Mesenteric fat pad (tissue), 1 donor: ENCODE measurements around the gene TMPRSS6. TPM values are rescaled to one million over a fixed set of nuclear protein-coding genes. Genes with fewer than 3 reads are reported as not detected.

Experiments used
- DNase-seq: peaks from one replicate; pipeline ENCODE4 v3.0.0-alpha.2; 2020; ENCODE audit warnings: low spot score
- total RNA-seq: library from RNA; stranded (reverse); fragmentation: NEBNext Ultra II Directional; extraction: Animal tissue kit (Norgen Biotek cat#: 25700); gene quantifications from one replicate; pipeline ENCODE4 v1.2.1, GENCODE V29; 2021
- donor health status: DM: yes; HTN: yes; CAD: no.

Gene TMPRSS6
- total RNA-seq, 1 donor from 2014 or later, result not detected

DNA sequence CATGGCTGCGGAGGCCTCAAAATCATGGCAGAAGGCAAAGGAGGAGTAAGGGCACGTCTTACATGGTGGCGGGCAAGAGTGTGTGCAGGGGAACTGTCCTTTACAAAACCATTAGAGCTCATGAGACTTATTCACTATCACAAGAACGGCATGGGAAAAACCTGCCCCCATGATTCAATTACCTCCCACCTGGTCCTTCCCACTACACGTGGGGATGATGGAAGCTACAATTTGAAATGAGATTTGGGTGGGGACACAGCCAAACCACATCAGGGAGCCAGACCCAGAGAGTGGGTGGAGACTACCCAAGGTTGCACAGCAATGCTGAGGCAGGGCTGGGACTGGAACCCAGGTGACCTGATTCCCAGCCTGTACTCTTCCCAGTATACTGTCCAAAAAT is 8.6 kb upstream of the TMPRSS6 start:
- DNase-seq, result no peak

DNA sequence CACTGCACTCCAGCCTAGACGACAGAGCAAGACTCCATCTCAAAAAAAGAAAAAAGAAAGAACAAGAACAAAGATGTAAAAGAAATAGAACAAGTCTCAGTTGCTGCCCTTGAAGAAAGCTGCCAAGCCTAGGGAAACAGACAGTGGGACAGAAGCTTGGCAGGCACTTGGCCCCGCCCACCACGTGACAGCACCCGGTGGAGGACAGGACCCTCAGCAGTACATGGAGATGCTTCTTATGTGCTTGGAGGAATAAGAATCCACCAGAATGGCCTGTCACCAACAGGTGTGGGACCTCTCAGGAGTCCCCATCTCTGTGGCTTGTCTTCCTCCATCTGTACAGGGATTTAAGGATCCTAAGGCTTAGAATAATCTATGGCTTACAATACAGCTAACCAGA is 7.6 kb upstream of the TMPRSS6 start:
- DNase-seq, result no peak

DNA sequence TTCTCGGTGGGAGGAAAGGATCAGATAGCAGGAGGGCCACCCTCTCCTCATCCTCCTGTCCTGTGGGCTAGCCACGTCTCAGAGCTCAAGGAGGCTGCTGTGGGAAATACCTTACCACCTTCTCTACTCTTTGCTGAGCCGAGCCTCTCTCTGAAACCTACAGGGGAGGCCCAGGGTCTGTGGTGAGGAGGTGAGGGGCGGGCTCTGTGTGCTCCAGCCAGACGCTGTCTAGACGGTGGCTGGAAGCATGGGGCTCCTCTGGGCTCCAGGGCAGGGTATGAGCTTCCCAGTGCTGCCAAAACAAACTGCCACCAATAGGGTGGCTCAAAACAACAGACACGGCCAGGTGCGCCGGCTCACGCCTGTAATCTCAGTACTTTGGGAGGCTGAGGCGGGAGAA is 5.5 kb upstream of the TMPRSS6 start:
- DNase-seq, result no peak

DNA sequence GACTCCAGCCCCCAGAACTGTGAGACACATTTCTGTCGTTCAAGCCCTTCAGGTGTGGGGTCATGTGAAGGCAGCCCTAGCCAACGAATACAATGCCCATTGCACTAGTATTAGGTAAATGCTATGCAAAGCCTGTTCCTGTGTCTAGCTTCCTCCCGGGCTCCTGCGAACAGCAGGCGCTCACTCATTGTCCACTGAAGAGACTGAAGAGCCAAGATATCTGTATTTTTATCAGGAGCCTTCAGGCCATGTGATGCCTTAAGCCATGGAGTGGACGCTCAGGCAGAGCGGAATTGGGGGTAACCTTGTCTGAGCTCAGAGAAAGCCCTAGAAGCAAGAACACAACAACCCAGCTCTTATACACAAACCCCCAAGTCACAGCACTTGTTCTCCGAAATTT is 4.2 kb upstream of the TMPRSS6 start:
- DNase-seq, result no peak

DNA sequence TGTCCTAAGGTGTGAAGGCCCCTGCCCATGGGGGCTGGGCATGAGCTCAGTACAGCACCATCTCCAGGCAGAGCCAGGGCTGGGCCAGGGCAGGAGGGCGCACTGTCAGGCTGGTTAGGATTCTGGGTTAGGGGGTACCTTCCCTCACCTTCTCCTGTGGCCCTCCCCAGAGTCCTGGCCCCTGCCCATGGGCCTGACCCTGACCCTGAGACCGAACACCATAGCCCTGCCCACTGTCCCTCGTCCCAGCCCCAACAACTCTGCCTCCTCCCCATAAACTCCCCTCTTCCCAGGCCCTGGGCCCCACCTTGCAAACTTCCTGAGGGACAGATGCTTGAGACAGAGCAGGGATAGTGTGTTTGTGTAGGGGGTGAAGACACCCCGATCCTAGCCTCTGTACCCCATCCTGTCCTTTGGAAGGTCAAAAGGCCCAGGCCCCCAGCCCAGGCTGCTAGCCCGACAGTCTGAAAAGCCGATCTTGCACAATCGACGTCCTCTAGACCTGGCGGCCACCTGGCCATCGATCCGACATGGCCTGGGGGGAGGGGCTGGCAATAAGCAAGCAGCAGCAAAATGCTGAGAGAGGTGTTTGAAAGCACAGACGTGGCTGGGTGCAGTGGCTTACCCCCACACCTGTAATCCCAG is 2.7 kb upstream of the TMPRSS6 start:
- DNase-seq, result no peak

DNA sequence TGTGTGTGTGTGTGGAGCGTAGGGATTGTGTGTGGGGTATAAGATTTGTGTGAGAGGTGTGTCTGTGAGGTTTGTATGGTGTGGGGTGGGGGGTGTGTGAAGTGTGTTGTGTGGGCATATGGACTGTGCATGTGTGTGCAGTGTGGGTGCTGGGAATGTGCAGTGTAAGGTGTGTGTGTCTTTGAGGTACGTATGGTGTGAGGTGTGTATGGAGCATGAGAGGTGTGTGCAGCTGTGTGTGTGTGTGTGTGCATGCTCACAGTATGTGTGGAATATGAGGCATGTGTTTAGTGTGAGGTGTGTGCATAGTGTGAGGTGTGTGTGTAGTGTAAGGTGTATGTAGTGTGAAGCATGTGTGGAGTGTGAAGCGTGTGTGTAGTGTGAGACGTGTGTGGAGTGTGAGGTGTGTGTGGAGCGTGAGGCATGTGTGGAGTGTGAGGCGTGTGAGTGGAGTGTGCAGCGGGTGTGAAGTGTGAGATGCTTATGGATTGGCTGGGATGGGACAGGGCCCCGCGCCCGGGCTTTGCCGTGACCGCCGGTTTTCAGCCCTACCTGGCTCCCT is 1.7 kb upstream of the TMPRSS6 start:
- DNase-seq, result no peak

DNA sequence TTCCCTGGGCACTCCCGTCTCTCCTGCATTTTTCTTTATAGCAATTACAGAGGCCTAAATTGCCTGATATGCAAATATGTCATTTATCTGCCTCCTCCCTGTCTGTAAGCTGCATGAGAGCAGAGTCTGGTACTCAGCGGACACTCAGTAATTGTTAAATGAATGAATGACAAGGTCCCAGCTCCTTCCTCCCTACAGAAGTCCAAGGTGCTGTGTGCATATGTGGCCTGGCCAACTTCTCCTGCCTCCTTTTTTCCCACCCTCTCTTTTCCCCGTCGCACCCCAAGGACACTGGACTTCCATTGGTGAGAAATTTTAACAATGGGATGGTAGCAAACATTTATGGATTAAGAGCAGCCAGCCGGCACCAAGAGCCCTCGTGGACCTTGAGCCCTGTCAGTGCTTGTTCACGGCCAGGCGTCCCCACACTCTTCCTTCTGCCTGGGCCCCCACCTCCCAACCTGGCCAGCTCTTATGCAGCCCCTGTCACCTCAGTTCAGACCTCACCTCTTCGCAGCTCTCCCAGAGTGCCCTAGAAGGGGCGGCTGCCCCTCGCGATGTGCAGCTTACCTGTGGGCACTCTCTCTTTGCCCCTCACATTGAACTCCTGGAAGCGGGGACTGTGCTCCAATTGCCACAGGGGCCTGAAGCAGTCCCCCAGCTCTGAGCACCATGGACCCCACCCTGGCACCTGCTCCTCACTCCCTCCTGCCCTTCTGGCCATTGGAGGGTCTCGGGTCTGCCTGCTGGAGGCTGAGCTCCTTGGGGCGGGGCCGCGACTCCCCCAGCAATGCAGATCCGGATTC is 1.5 kb downstream of the TMPRSS6 start:
- DNase-seq, result no peak

DNA sequence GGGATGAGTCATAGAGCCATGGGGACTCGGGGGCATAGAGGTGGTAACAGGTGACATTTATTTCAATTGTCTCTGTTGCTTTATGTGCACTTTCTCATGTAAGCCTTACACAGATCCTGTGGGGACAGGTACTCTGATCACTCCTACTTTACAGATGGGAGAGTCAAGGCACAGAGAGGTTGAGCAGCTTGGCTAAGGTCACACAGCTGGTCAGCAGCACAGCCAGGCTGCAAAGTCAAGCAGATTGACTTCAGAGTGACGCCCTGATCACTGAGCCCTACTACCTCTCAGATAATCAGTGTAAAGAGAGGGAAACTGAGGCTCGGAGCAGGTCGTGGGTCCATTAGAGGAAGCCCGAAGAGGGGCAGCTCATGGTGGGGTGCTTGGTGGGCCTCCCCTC is 3.5 kb downstream of the TMPRSS6 start:
- no peak for DNase-seq

DNA sequence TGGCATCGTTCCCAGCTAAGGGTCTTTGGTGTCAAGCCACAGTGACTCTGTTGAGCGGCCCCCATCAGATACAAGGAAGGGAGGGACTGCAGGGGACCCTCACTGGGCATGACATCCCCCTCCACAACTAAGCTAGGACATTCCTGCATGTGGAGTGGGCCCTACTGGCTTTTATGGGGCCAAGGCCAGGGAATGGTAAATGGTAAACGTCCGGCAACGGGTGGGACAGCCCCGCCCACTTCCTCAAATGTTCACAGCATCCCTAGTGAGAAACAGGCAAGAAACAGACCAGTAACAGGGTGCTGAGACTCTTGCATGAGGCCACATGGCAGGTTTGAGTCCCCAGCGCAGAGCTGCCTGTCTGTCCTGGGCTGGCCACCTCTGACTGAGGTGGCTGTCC is 4.4 kb downstream of the TMPRSS6 start:
- DNase-seq, result no peak

DNA sequence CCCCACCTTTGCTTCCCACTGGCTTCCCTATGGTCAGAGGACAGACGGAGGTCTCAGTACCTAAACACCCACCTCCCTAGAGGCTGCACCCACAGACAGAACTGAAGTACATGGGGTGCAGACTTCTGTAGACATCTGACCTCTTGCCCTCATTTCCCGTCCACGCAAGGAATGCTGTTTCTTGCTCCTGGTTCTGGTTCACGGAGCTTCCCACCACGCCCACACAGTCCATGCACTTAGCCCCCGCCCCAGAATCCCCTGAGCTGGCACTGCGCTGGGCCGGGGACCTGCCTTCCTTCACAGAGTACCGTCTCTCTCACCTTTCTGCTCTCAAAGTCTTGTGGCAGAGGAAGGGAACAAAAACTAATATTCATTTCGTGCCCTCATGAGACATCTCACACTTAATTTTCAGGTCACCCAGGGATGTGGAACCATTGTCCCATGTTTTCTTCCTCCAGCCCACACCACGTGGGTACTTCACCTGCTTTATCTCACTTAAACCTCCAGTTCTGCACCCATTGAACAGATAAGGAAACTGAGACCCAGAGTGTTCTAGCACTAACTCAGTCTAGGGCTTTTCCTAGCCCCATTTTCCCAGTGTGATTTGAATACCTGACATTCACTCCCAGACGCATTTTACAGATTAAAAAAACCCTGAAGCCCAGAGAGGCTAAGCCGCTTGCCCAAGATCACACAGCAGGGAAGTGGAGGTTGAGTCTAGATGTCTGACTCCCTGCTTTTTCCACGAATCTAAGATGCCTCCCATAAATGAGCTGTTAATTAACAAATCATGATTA is 5.7 kb downstream of the TMPRSS6 start:
- no peak for DNase-seq

DNA sequence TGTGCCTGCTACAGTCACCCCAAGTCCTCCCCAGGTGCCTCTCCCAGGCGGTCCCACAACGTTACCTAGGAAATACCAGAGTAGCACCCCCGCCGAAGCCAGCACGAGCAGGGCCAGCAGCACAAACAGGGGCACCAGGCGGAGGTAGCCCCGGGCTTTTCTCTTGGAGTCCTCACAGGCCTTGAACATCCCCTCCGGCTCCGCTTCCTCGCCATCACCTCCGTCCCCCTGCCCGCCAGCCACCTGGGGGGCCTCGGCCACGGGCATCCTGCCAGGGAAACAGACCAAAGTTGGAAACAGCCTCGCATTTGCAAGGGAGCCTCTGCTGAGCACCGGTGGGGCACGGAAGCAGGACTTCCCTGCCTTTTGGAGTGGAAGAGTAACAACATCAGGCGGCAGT is 6.4 kb downstream of the TMPRSS6 start:
- no peak for DNase-seq

DNA sequence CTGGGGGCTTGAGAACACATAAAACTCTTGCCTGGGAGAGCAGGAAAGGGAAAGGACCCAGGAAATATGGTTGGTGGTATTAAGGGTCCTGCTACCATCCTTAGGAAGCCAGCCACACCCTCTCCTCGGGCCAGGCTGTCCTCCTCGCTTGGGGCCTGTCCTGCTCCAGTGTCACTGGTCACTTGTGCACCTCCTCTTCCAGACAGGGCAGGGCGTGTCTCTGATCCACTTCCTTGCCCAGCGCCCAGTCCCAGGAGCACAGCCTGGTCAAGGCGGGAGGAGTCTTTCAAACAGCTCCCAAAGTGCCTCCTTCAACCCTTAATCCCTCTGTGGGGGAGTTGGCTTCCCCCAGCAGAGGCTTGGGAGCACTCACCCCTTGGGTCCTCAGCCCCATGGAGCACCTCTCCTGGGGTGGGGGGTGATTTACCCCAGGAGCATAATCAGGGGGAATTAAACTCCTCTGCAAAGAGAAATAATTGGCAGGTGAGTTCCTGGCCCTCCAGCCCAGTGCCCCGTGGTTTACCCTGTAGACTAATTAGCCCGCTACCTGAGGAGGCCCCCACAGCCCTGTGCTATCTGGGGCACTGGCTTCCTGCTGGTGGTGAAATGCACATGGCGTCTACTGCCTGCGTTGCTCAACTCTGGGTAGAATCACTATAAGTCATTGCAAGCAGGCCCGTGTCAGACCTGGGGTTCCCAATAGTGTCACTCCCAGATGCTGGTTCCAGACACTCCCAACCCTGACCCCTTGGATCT is 8.0 kb downstream of the TMPRSS6 start:
- DNase-seq, result no peak

DNA sequence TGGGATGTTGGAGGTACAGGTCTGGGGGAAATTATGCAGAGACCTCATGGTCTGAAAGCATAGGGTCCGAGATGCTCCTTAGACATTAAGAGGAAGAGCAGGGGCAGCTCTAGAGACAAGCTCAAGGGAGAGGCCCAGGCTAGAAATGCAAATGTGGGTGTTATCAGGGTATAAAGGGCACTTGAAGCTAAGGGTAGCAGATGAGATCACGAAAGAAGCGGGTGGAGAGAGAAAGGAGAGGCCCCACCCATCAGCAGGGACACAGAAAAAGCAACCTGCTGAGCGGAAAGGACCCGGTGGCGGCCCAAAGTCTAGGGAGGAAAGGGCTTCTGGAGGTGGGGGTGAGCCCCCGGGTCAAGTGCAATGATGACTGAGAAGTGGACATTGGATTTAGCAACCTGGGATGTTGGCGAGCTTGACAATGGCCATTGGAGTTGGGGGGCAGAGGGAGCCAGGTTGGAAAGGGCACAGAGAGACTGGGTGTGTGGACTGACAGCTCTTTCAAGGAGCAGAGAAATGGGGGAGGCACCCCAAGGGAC is 8.9 kb downstream of the TMPRSS6 start:
- DNase-seq, result no peak

DNA sequence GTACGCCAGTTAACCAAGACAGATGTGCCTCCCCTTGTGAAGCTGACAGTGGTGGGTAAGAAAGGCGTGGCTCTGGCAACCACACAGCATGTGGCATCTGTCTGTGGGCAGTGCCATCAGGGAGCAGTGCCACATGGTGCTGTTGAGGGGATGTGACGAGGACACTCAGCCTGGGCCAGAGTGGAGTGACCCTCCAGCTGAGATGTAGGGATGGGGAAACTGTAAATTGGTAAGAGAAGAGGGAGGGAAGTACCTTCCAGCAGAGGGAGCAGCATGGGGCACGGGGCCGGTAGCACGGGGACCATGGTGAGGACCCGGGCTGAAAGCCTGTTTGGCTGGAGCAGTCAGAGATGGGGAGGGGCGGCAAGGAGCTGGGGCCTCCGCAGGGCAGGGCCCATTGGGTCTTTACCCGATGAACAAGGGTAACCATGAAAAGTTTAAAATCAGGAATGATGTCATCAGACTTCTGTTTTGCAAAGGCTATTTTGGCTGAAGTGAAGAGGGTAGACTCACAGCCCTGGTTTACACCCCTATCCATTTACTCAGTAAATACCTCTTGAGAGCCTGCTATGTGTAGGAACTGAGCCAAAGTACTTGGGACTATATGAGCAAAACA is 10.4 kb downstream of the TMPRSS6 start:
- DNase-seq, result no peak

DNA sequence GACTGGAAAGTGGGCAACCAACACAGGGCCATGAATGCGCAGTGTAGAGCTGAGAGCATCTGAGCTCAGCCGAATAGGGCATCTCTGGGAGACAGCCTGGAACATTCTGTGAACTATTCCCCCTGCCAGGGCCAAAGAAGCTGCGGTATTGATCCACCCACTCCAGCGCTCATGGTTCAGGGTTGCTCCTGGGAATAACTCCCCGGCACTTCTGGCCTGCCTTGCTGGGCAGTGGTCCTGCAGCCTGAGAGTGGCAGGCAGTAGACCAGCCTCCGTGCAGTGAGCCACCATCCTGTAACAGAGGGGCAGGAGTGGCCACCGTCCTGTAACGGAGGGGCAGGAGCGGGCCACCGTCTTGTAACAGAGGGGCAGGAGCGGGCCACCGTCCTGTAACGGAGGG is 12.2 kb downstream of the TMPRSS6 start:
- no peak for DNase-seq

DNA sequence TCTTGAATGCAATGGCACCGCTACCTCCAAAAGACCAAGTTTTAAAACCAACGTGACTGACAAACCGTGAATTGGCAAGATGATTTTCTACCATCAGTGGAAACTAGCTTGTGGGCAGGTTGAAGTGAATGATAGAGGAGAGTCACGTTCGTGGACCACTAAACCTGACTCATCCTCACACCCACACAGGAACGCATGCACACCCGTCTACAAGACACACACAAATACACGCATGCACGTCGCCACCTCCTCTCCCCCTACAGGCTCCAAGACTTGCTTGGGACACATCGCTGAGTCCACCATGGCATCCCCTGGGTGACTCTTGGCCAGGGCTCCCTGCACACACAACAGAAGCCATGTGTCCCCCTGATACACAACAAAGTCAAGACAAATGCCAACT is 14.4 kb downstream of the TMPRSS6 start:
- no peak for DNase-seq

DNA sequence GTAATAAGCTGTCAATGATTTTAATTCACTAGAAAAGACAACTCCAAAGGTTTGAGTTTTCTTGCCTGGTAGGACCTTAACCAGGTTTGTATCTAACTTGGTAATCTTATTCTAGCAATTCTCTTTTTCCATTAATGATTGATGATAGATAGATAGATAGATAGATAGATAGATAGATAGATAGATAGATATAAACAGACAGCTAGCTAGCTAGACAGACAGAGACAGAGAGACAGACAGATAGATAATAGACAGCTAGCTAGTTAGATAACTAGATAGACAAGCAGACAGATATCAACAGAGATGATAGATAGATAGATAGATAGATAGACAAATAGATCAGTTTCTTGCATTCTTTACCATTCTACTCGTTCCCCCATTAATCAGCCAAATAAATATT is 15.3 kb downstream of the TMPRSS6 start:
- no peak for DNase-seq

DNA sequence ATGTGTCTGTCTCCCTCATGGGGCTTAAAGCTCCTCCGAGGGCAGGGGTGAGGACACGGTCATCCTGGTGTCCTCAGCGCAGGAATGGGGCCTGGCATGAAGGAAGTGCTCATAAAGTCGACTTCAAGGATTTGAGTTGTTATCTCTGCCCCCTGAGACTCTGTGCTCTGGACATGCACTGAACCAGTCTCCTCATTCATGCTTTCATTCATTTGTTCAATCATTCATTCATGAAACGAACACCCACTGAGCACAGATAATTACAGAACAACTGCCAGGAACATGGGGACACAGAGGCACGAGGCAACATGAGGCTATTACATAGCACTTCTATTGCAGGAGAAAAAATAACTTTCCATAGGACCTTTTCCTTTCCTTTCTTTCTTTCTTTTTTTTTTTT is 16.5 kb downstream of the TMPRSS6 start:
- DNase-seq, result no peak

DNA sequence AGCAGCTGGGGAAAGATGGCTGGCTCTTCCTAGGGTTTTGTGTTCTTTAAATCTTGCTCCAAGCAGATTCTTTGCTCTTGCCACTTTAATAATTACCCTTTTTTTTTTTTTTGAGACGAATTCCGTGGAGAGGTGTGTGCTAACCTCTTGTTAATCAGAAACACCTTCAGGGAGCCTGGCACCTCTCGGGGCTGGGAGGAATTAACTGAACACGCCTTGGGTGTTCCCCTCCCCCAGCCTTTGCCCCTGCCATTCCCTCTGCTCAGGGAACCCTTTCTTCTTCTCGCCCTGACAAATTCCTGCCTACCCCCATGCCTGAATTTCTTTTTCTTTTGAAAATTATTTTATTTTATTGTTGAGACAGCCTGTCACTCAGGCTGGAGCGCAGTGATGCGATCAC is 17.5 kb downstream of the TMPRSS6 start:
- DNase-seq, result no peak

DNA sequence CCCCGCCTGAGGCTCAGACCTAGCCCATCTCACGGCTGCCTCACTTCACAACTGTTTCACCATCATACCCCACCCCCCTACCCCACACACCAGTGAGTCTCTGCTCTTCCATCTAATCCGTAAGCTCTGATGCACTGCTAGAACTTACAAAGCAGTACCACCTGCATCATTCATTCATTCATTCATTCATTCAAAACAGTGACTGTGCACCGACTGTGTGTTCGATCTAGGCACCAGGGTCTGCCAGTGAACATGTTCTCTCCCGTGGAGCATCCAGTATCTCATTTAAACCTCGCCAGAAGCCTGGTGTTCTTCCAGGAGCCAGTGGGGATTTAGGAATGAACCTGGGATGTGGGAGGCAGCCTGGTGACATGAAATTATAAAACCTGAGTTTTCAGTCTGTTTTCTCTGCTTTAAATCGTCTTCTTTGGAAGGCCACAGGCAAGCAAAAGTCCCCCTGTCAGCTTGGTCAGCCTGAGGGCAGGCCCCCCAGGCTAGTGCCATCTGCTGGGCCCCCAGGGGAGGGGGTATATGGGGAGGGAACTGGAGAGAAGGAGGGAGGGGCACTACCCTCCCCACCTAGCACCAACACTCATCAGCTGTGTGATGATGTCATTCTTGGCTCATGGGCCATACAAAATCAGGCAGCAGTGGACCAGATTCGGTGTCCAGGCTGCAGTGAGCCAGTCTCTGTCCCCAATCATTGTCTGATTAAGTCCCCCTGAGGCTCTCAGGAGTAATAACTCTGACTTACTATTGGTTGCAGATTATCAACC is 18.4 kb downstream of the TMPRSS6 start:
- DNase-seq, result no peak
